ENCODE results near the gene NDUFV1. TPM values are rescaled to one million over a fixed set of nuclear protein-coding genes. Genes with fewer than 3 reads are reported as not detected.

NDUFV1 gene
- total RNA-seq, 1 donor from 2014 or later: 128 TPM

DNA sequence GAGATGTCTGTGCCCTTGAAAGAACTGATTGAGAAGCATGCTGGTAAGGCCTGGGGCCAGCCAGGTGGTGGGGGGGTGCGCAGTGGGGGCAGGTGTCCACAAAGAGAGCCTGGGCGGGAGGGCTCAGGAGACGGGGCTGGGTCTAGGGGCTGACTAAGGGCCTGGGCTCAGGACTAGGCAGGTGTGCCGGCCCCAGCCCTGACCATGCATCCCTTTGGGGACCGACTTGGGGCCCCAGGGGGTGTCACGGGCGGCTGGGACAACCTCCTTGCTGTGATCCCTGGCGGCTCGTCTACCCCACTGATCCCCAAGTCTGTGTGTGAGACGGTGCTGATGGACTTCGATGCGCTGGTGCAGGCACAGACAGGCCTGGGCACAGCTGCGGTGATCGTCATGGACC is 4.4 kb downstream of the NDUFV1 start:
- TF ChIP-seq, protein P1, sequence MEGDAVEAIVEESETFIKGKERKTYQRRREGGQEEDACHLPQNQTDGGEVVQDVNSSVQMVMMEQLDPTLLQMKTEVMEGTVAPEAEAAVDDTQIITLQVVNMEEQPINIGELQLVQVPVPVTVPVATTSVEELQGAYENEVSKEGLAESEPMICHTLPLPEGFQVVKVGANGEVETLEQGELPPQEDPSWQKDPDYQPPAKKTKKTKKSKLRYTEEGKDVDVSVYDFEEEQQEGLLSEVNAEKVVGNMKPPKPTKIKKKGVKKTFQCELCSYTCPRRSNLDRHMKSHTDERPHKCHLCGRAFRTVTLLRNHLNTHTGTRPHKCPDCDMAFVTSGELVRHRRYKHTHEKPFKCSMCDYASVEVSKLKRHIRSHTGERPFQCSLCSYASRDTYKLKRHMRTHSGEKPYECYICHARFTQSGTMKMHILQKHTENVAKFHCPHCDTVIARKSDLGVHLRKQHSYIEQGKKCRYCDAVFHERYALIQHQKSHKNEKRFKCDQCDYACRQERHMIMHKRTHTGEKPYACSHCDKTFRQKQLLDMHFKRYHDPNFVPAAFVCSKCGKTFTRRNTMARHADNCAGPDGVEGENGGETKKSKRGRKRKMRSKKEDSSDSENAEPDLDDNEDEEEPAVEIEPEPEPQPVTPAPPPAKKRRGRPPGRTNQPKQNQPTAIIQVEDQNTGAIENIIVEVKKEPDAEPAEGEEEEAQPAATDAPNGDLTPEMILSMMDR (IDR thresholded peaks at IDR 0.05): no peak
- H3K36me3 ChIP-seq: peaks cover 28 to 45% of the 10 kb centered on the region in 2 donors
- H3K27me3 ChIP-seq: no peaks in the 10 kb centered on the region
- H3K27ac ChIP-seq: no peak overlapping the region
- H3K9me3 ChIP-seq: no peaks in the 10 kb centered on the region
- H3K4me1 ChIP-seq: peaks cover 7 to 22% of the 10 kb centered on the region in 2 donors
- no peak overlapping the region for H3K4me3 ChIP-seq
- intact Hi-C loops (cut with DNase I): no loop called here
- DNase-seq (ENCODE audit: low spot score in 2 of 2): no peak

DNA sequence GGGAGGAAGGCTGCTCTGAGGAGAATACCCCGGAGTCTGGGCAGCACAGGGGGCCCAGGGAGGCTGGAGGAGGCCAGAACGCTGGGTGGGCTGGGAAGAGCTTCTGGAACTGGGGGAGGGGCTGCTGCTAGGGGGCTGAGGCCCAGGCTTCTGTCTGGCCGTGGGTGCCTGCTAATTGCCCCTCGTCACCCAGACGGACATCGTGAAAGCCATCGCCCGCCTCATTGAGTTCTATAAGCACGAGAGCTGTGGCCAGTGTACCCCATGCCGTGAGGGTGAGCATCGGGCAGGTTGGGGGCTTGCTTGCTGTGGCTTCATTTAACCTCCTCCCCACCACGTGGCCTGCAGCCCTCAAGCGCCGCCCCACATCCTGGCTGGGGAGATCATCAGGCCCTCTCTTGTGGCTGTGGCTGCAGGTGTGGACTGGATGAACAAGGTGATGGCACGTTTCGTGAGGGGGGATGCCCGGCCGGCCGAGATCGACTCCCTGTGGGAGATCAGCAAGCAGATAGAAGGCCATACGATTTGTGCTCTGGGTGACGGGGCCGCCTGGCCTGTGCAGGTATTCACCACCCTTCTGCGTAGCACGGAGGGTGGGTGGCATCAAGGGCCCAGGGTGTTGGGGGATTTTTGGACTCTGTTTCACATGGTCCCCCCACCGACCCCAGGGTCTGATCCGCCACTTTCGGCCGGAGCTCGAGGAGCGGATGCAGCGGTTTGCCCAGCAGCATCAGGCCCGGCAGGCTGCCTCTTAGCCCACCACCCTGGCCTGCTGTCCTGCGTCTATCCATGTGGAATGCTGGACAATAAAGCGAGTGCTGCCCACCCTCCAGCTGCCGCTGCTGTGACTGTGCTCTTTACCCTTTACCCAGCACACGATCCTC is 5.2 kb downstream of the NDUFV1 start:
- TF ChIP-seq, protein P1 (IDR thresholded peaks at IDR 0.05): no peak
- H3K4me1 ChIP-seq: peaks cover 7 to 20% of the 10 kb centered on the region in 2 donors
- no peak overlapping the region for H3K4me3 ChIP-seq
- intact Hi-C loops (cut with DNase I): no loop called here
- H3K36me3 ChIP-seq: peaks cover 28 to 45% of the 10 kb centered on the region in 2 donors
- H3K27me3 ChIP-seq: no peaks in the 10 kb centered on the region
- H3K27ac ChIP-seq: no peak overlapping the region
- no peaks in the 10 kb centered on the region for H3K9me3 ChIP-seq
- no peak for DNase-seq (ENCODE audit: low spot score in 2 of 2)

DNA sequence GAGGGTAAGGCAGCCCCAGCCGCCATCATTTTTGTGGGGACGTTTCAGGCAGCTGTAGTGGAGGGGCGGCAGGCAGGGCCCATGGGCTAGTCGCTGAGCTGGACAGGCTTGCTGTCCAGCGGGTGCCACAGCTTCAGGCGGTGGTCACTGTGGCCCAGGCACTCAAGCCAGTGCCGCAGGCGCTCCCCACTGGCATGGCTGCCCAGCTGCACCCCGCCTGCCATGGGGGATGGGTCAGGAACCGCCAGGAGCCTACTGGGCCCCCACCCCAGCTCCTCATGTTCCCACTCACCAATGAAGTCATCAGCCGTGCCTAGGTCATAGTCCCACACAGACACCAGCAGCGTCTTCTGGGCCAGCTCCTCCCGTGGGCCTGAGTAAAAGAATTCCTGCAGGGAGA is 6.0 kb downstream of the NDUFV1 start:
- H3K4me3 ChIP-seq: no peak overlapping the region
- H3K36me3 ChIP-seq: peaks cover 28 to 45% of the 10 kb centered on the region in 2 donors
- no peaks in the 10 kb centered on the region for H3K27me3 ChIP-seq
- intact Hi-C loops (cut with DNase I): no loop called here
- no peak for DNase-seq (ENCODE audit: low spot score in 2 of 2)
- TF ChIP-seq, protein P1 (IDR thresholded peaks at IDR 0.05): no peak
- H3K4me1 ChIP-seq: peaks cover 1 to 13% of the 10 kb centered on the region in 2 donors
- H3K9me3 ChIP-seq: no peaks in the 10 kb centered on the region
- H3K27ac ChIP-seq: no peak overlapping the region

DNA sequence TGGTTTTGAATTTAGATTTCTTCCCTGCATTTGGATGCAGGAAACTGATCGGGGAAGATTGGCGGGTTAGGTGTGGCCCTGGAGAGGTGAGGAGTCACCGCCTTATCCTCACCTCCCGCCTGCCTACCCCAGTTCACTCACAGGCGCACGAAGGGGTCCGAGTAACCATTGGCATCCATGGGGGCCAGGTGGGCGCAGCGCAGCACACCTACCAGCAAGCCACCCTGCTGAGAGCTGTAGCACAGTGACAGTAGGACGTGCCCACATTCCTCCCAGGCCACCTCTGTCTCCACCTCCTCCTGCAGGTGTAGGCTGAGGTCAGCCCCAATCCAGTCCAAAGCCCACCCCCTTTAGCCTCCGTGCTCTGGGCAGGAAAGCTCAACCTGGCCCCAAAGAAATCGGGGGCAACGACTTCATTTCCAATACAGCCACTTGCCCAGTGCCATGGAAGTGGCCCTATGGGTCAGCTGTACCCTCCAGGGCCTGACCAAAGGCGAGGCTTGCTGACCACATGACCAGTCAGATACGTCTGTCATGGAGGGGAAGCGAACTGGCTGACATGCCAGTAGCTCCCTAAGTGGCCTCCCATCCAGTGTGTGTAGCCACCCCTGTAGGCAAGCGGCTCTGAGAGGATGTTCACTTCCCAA is 6.7 kb downstream of the NDUFV1 start:
- peak overlapping the region; percentile 3 to 32 for H3K27ac ChIP-seq
- intact Hi-C loops (cut with DNase I): no loop called here
- H3K27me3 ChIP-seq: no peaks in the 10 kb centered on the region
- TF ChIP-seq, protein P1 (IDR thresholded peaks at IDR 0.05): no peak
- H3K36me3 ChIP-seq: peaks cover 28 to 42% of the 10 kb centered on the region in 2 donors
- H3K4me1 ChIP-seq: peaks cover 0 to 8% of the 10 kb centered on the region in 2 donors
- no peaks in the 10 kb centered on the region for H3K9me3 ChIP-seq
- H3K4me3 ChIP-seq: peak overlapping the region; percentile 35 to 61
- DNase-seq (ENCODE audit: low spot score in 2 of 2): no peak

DNA sequence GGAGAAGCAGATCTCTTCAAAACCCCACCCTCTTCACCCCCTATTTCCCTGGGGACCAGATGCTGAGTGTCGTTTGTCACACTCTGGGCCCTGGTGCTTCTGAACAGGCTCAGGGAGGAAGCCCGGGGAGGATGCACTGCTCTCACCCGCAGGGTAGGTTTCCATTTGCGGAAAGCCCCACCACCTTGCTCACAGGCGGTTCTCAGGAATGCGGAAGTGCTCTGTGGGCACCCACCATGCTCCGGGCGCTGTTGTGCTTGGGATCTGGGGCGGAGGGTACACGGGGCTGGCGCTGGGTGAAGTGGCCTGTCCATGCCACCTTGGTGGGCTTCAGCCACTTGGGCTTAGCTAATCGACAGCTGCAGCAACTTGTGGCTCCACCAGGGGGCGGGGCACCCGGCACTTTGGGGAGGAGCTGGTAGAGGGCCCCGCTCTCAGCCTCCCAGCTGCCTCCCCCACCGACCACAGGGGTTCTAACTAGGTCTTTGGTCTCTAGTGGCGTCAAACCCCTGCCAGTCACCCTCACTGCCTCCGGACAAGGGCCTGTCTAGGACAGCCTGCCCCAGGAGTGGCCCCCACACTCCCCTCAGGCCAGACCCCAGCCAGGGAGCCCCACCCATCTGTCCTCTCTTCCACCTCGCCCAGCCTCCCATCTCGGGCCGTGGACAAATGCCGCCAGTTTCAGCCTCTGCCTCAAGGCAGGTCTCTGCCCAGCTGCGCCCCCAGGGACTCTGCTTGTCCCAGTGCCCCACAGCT is 7.4 kb downstream of the NDUFV1 start:
- no peaks in the 10 kb centered on the region for H3K27me3 ChIP-seq
- peaks cover 0 to 6% of the 10 kb centered on the region in 2 donors for H3K4me1 ChIP-seq
- H3K27ac ChIP-seq: peak overlapping the region; percentile 3 to 32
- TF ChIP-seq, protein P1 (IDR thresholded peaks at IDR 0.05): peak; percentile 47 to 62 (median 53)
- H3K36me3 ChIP-seq: peaks cover 27 to 36% of the 10 kb centered on the region in 2 donors
- peak overlapping the region; percentile 35 to 61 for H3K4me3 ChIP-seq
- peak in 1 of 2 donors; percentile 76 for DNase-seq (ENCODE audit: low spot score in 2 of 2)
- intact Hi-C loops (cut with DNase I): no loop called here
- H3K9me3 ChIP-seq: no peaks in the 10 kb centered on the region
